NCI-H524 treated with DMSO at 0.1 percent for 48 hours (cell line): ENCODE measurements around the gene AUTS2.

ENCODE experiments used
- DNase-seq: peaks from one replicate; lab custom pipeline; 2025; lab: John Stamatoyannopoulos, UW

Gene AUTS2

GRCh38 chr7:70068531-70068930, 470.3 kb downstream of the AUTS2 start:
- no peak for DNase-seq

GRCh38 chr7:70069977-70070376, 471.7 kb downstream of the AUTS2 start:
- no peak for DNase-seq

DNA sequence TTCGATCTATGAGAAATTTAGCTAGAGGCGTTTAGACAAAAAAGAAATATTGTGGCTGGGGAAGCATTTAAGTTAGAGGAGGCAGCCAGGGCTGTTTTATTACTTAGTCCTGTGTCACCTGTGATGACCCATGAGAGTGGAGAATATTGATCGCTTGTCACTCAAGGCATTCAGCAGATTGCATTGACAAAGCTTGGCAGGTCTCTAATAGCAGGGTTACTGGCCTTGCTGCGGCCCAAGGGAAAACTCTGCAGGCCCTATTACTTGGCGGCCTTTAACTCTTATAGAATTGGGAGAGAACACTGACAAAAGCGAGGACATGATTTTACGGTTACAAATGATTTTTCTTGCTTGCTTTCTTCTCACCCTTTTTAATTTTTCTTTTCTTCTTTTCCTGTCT, 473.5 kb downstream of the AUTS2 start:
- no peak for DNase-seq

DNA sequence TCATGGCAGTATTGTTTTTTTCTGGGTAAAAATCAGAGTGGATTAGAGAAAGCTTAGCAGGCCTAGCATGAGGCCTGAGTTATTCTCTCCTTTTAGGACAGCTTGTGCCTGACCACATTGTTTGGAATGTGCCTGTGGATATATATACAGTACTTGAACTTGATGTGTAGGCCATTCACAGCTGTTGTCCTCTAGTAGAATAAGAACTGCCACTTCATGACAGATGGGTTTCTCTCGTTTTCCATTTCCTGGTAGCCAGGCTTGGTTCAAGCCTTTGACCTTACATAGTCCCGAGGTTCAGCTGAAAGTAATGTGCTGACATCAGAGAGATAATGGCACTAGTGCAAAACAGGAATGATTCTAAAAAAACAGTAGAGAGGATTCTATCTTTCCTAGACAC, 473.9 kb downstream of the AUTS2 start:
- peak; percentile 77 for DNase-seq

- no peak for DNase-seq
Measured at GRCh38 chr7:70076325-70076724, 478.1 kb downstream of the AUTS2 start.

GRCh38 chr7:70082099-70082611, 483.9 kb downstream of the AUTS2 start:
- DNase-seq: no peak

DNA sequence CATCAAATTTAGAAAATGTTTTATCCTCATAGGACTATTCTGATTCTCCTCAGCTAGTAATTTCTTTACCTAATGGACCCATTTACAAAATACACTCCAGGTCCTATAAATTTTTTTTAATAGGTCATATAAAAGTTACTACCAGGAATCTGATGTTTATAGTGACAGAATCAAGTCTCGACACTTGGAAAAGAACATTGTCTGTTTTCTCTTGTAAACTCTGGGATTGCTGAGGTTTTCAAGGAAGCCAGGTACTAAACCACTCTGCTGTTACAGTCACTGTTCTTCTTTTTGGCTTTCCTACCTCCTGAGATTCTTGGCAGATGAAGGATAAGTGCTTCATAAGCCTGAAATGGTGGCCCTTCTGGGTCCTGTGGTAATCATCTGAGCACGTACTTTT, 493.1 kb downstream of the AUTS2 start:
- peak; percentile 55 for DNase-seq

DNA sequence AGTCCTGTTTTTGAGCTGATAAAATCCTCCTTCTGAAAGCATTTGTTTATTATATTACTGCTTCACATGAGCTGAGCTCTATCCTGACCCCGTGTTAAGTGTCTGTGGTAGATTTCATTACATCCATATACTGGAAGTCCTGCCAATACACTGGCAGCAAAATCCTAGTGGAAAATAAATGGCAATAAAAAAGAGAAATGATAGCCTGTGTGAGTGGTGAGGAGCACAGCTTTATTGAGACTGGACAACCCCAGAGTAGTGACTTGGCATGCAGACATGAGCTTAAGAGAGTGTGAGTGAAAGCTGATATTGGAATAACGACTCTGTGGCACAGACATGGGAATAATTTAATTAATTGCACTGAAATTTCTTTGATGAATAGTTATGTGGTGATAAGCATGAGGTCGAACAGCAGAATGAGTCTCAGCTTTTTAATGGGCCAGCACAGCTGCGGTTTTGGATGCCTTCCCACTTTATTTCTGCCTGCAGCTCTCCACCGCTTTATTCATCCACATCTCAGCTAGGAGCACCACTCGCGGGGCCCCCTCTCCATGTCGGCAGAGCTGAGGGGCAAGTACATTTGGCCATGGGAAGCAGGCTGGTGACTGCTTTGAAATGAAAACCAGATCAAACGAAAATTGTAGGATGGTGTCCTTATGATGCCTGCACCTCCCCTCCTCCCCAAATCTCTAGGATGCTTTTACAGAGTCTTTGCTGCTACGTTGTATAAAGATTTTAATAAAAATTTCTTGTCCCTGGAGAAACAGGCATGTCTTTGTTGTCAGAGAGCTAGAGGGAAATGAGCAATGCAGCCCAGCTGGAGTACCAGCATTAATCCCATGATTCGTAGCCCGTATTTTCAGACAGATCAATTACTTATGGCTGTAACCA, 494.3 kb downstream of the AUTS2 start:
- peak; percentile 22 for DNase-seq

DNA sequence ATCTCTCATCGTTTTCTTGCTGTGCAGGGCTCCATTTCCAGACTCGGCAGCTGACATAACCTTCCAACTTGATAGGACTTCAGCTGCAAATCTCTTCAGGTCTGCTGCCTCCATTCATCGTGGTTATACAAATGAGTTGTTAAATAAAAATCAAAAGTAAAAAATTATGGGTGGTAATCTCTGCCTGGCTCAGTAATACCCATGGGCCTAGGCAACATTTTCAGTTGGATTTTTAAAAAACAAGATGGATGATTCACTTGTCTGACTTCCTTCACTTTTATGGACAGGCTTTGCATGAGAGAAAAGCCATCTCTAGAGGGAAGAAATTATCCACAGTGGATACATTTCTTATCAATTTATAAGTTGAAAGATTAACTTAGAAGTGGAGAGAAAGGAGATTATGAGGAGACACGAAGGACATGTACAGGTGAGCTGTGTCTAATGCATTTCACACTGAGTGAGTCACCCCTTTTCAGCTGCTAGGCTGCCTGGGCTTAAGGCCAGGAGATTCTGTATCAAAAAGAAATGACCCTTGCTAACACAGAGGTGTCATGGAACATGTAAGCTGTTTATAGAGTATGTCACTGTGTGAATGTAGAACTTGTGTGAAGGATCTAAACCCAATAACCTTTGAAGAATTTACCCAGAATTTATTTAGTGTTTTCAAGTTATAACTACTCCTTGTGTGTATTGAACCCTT, 495.1 kb downstream of the AUTS2 start:
- DNase-seq: no peak

DNA sequence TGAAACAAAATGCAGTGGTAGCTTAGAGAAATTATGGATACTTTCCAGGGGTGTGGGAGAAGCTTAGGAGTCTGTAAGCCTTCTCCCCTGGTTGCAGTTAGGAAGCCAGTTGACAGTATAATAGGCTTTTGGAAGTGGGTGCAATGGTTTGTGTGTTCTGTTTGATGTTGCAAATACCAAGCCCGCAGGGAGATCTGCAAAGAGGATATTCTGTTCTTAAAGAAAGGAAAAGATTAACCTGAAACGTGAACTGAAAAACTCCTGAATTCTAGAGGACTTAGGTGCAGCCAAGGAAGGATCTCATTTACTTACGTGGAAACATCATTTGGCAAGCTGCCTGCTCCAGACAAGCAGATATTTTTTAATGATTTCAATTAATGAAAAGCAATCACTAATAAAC, 496.6 kb downstream of the AUTS2 start:
- no peak for DNase-seq

DNA sequence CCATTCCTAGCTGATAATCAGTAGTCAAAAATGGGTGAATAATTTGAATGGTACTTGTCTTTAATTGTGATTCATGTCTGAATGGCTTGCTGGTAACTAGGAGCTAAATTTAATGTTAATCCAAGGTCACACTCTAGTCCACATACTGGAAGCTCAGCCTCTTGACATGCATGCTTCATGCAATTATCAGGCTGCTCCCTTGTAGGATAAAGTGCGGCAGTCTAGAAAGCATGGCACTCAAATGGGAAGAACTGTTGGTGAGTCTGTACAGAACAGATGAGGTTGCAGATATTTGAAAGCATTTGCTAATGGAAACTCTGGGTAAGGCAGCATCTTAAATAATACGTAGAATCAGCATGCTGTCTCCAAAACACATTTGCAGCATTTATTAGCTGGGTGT, 499.4 kb downstream of the AUTS2 start:
- DNase-seq: no peak

DNA sequence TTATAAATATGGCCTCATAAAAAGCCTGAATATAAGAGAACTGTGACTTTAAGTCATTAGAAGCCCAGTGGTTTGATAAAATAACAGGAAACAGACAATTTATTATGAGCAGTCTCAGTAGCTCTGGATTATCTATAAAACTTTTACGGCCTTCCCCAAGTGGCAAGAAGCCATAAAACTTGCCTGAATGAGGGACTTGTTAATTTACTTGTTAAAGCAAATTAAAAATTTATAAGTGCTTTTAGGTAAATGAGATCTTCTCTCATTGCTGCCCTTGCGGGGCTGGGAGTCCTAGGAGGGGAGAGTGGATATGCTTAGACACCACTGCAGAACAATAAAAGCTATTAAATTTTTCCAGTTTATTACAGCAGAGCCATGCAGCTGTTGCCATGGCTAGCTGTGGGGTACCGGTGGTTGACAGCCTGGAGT, 499.9 kb downstream of the AUTS2 start:
- DNase-seq: no peak

GRCh38 chr7:70098905-70099672, 500.8 kb downstream of the AUTS2 start:
- no peak for DNase-seq

GRCh38 chr7:70104243-70104642, 506.0 kb downstream of the AUTS2 start:
- DNase-seq: no peak

GRCh38 chr7:70113078-70113477, 514.8 kb downstream of the AUTS2 start:
- DNase-seq: no peak

GRCh38 chr7:70113536-70113935, 515.3 kb downstream of the AUTS2 start:
- peak; percentile 13 for DNase-seq

DNA sequence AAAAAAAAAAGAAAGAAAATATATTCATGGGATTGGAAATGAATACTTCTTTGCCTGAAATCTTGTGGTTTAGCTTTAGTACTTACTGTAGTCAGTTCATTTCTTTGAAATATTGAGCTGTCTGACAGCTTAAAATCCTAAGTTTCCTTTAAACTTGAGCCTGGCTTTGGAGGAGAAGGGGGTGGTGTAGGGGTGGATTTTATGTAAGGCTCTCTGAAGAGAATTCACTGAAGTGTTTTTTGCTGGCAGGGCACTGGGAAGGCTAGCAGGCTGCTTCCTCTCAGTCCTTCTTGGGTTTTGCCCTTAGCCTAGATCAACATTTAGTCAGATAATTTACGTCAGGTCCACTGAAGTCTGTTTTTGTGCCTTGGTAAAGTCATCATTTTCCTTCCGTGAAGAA, 516.5 kb downstream of the AUTS2 start:
- no peak for DNase-seq

- DNase-seq: no peak
Measured at GRCh38 chr7:70116244-70116643, 518.0 kb downstream of the AUTS2 start.

DNA sequence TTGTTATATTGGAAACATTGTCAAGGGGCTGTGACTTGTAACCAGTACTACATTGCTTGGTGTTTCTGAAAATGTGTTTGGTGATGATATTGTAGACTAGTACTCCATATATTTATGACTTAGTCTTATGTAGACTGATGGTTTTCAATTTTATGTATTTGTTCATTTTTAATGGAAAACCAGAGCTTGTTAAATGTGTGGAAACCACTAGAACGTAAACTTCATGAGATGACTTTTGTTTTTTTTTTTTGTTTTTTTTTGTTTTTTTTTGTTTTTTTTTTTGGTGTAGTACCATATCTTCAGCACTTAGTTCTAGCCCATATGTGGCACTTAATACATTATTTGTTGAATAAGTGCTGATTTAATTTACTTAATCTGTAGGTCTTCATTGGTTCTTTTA, 518.6 kb downstream of the AUTS2 start:
- no peak for DNase-seq

- no peak for DNase-seq
Measured at GRCh38 chr7:70120851-70121250, 522.6 kb downstream of the AUTS2 start.

GRCh38 chr7:70131817-70132216, 533.5 kb downstream of the AUTS2 start:
- DNase-seq: no peak

DNA sequence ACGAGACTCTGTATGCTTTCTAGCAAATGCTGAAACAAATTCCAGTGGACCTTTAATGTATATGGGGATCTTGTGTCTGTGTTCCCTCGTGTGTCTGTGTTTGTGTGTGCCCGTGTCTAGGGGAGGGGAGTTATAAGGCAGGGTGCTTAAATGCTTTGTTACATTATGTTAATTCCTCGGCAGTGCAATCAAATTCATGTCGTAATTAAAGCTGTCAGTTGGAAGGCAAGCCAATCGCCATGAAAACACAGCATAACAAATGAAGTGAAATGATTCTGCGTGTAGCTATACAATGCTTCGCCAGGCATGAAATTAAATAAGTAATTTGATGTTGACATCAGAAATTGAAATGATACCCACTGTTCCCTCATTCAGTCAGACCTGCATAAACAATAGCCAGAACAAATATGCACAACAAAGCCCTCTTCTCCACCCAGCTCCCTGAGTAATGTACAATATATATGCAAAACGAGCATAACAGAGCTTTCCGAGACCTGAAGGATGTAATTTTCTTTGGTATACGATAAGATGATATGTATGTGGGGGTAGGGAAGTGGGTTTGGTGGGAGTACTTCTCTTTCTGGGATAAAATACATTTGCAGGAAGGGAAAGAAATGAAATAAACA, 534.1 kb downstream of the AUTS2 start:
- no peak for DNase-seq
